PC-3 (cell line): ENCODE data around the gene MSMB.

Experiments
- CTCF ChIP-seq: fragments of 300-600 bp; sonication (generic); conservative IDR thresholded peaks from 2 replicates; pipeline ENCODE4 v1.5.1; 2017; ENCODE audit warnings: antibody characterized with exemption, low read depth, mild to moderate bottlenecking, low read length
- EZH2 ChIP-seq: fragments of 300-600 bp; sonication (generic); IDR thresholded peaks from one replicate; pipeline ENCODE4 v1.6.1; 2017; ENCODE audit warnings: antibody characterized with exemption, mild to moderate bottlenecking, low read length; ENCODE audit not compliant: unreplicated experiment

DNA sequence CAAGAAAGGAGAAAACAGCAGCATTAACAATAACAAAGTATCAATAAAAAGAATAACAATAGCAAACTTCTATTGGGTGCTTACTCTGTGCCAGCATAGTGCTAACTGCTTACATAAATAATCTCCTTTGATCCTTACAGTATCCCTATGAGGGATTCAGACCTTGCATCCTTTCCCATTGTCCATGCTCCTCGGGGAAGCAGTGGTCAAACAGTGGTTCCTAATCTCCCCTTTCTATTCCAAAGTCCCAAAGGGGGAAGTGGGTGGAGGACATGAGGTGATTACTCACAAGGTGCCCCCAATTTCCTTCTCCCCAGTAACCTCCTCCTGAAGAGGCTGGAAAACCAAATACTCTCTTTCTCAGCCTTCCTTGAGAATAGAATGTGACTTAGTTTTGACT is 22.0 kb upstream of the MSMB start:
- TF ChIP-seq CTCF (no peak), EZH2 (no peak)
